ENCODE measurements around the gene MEF2A. TPM values are rescaled to one million over a fixed set of nuclear protein-coding genes. Genes with fewer than 3 reads are reported as not detected.

The MEF2A gene
- polyA plus RNA-seq, 3 donors: 20.3 to 61.8 (median 33.5) TPM

GRCh38 chr15:99729327-99729726, 163.5 kb downstream of the MEF2A start:
- H3K36me3 Mint-ChIP-seq: peaks cover 18% of the 10 kb centered on the region in 2 donors
- H3K27me3 Mint-ChIP-seq (ENCODE audit: low read depth in 3 of 3): peaks cover 0 to 12% (median 6%) of the 10 kb centered on the region in 3 donors
- TF ChIP-seq CTCF (IDR thresholded peaks at IDR 0.05): no peak
- no peak overlapping the region for H3K4me3 Mint-ChIP-seq
- no peak overlapping the region for H3K9ac ChIP-seq (ENCODE audit: insufficient read depth, low read length, poor library complexity, severe bottlenecking)
- peaks cover 2 to 7% of the 10 kb centered on the region in 2 donors for H3K36me3 ChIP-seq (replicated peaks in 1 of 2; ENCODE audit: control insufficient read depth in 1 of 2, insufficient read depth in 2 of 2, low read length in 2 of 2)
- intact Hi-C loops (cut with micrococcal nuclease): no loop called here
- H3K79me2 ChIP-seq (ENCODE audit: insufficient read depth, low read length): no peaks in the 10 kb centered on the region
- peaks cover 17% of the 10 kb centered on the region for H3K4me1 Mint-ChIP-seq
- no peak overlapping the region for H3K27ac ChIP-seq (ENCODE audit: low read depth in 1 of 2, low read length in 2 of 2)
- H3K4me3 ChIP-seq (replicated peaks in 1 of 3; ENCODE audit: low read depth in 2 of 3, low read length in 3 of 3): no peak overlapping the region
- H2AFZ ChIP-seq (ENCODE audit: insufficient read depth, low read depth, low read length, poor library complexity, severe bottlenecking): no peak overlapping the region
- H4K20me1 ChIP-seq (ENCODE audit: insufficient read depth, low read length): no peaks in the 10 kb centered on the region
- peaks cover 0 to 9% of the 10 kb centered on the region in 2 donors for H3K27me3 ChIP-seq (ENCODE audit: control insufficient read depth in 2 of 2, insufficient read depth in 2 of 2, low read length in 2 of 2)
- peaks cover 12 to 15% of the 10 kb centered on the region in 2 donors for H3K4me1 ChIP-seq (ENCODE audit: control insufficient read depth in 1 of 2, insufficient read depth in 2 of 2, low read length in 2 of 2)
- no peak overlapping the region for H3K27ac Mint-ChIP-seq
- no peak for DNase-seq
- H3K4me2 ChIP-seq (replicated peaks; ENCODE audit: extremely low read depth, low read length, poor library complexity, severe bottlenecking): no peak overlapping the region
- 92% methylated on average over 8 of the region's 11 CpGs for WGBS (ENCODE audit: insufficient coverage)
- H3K9me3 Mint-ChIP-seq: peaks cover 0 to 13% (median 4%) of the 10 kb centered on the region in 7 donors
- peaks cover 0 to 6% of the 10 kb centered on the region in 2 donors for H3K9me3 ChIP-seq (replicated peaks in 1 of 2; ENCODE audit: control insufficient read depth in 1 of 2, insufficient read depth in 1 of 2, low read length in 2 of 2)

GRCh38 chr15:99729920-99730319, 164.1 kb downstream of the MEF2A start:
- no peak overlapping the region for H3K4me3 ChIP-seq (replicated peaks in 1 of 3; ENCODE audit: low read depth in 2 of 3, low read length in 3 of 3)
- no peak for TF ChIP-seq CTCF (IDR thresholded peaks at IDR 0.05)
- peaks cover 18% of the 10 kb centered on the region in 2 donors for H3K36me3 Mint-ChIP-seq
- H3K9me3 Mint-ChIP-seq: peaks cover 0 to 12% (median 4%) of the 10 kb centered on the region in 7 donors
- no peaks in the 10 kb centered on the region for H4K20me1 ChIP-seq (ENCODE audit: insufficient read depth, low read length)
- intact Hi-C loops (cut with micrococcal nuclease): loop anchor here (10.0 kb wide), 4 partner anchors 195 to 1545 kb away; partner anchors contain the start of genes LRRC28 (in 1 of the 2) and SELENOS (in 1 of the 2)
- no peak overlapping the region for H3K4me2 ChIP-seq (replicated peaks; ENCODE audit: extremely low read depth, low read length, poor library complexity, severe bottlenecking)
- H3K27ac Mint-ChIP-seq: no peak overlapping the region
- H3K36me3 ChIP-seq (replicated peaks in 1 of 2; ENCODE audit: control insufficient read depth in 1 of 2, insufficient read depth in 2 of 2, low read length in 2 of 2): peaks cover 2 to 7% of the 10 kb centered on the region in 2 donors
- no peak overlapping the region for H2AFZ ChIP-seq (ENCODE audit: insufficient read depth, low read depth, low read length, poor library complexity, severe bottlenecking)
- no peak overlapping the region for H3K9ac ChIP-seq (ENCODE audit: insufficient read depth, low read length, poor library complexity, severe bottlenecking)
- H3K79me2 ChIP-seq (ENCODE audit: insufficient read depth, low read length): no peaks in the 10 kb centered on the region
- peaks cover 17% of the 10 kb centered on the region for H3K4me1 Mint-ChIP-seq
- no peak for DNase-seq
- WGBS (ENCODE audit: insufficient coverage): no CpG with 5 or more reads among the region's 3 CpGs
- peaks cover 0 to 12% (median 6%) of the 10 kb centered on the region in 3 donors for H3K27me3 Mint-ChIP-seq (ENCODE audit: low read depth in 3 of 3)
- no peak overlapping the region for H3K4me3 Mint-ChIP-seq
- H3K27ac ChIP-seq (ENCODE audit: low read depth in 1 of 2, low read length in 2 of 2): no peak overlapping the region
- peaks cover 0 to 6% of the 10 kb centered on the region in 2 donors for H3K9me3 ChIP-seq (replicated peaks in 1 of 2; ENCODE audit: control insufficient read depth in 1 of 2, insufficient read depth in 1 of 2, low read length in 2 of 2)
- peaks cover 0 to 9% of the 10 kb centered on the region in 2 donors for H3K27me3 ChIP-seq (ENCODE audit: control insufficient read depth in 2 of 2, insufficient read depth in 2 of 2, low read length in 2 of 2)
- H3K4me1 ChIP-seq (ENCODE audit: control insufficient read depth in 1 of 2, insufficient read depth in 2 of 2, low read length in 2 of 2): peaks cover 12 to 15% of the 10 kb centered on the region in 2 donors
